GM12878 (cell line): Measurements from ENCODE around the gene LARP6. TPM values are rescaled to one million over a fixed set of nuclear protein-coding genes. Genes with fewer than 3 reads are reported as not detected.

Experiments
- ATAC-seq: fragments of 200-7000 bp; cut with Tn5 transposase; 3 replicates; pipeline ENCODE4 v1.9.1; 2020; ENCODE audit warnings: mild to moderate bottlenecking, moderate library complexity
- BruUV-seq: library from RNA; stranded (reverse); fragments of 400-500 nt; replicated peaks from 2 replicates; lab custom pipeline; 2021; lab: Mats Ljungman, UMichigan
- CTCF ChIA-PET: fragments of 300-600 bp; sonication (Branson Sonifier 250); formaldehyde crosslinking; extraction: SDS; loops from one replicate; lab custom pipeline; 2021; ENCODE audit warnings: inconsistent platforms; lab: Yijun Ruan, JAX
- POLR2A ChIA-PET: fragments of 350-600 bp; formaldehyde crosslinking; extraction: SDS; loops from one replicate; lab custom pipeline; 2021; ENCODE audit warnings: inconsistent platforms; lab: Charles Lee
- RAD21 ChIA-PET: fragments of 300-600 bp; sonication (Branson Sonifier 250); formaldehyde crosslinking; loops from one replicate; lab custom pipeline; 2023; ENCODE audit warnings: antibody characterized with exemption; ENCODE audit not compliant: unreplicated experiment; lab: Charles Lee
- SMC1A ChIA-PET: fragments of 300-600 bp; sonication (Branson Sonifier 250); formaldehyde crosslinking; loops from one replicate; lab custom pipeline; 2023; ENCODE audit not compliant: unreplicated experiment, uncharacterized antibody; lab: Charles Lee
- DNase-seq: peaks from one replicate; pipeline ENCODE4 v3.0.0-alpha.2; 2011; ENCODE audit warnings: low read depth, low spot score
- FAIRE-seq: peaks from 3 replicates; lab custom pipeline; 2011; peaks lifted over from hg19 to GRCh38; lab: Jason Lieb, UNC
- H2AFZ ChIP-seq: 2 replicates; pipeline ENCODE4 v1.6.0; 2011; ENCODE audit warnings: low read depth, low read length, control low read depth; ENCODE audit not compliant: control insufficient read depth
- H3K27ac ChIP-seq: 2 replicates; pipeline ENCODE4 v1.5.1; 2011; ENCODE audit warnings: control low read depth; ENCODE audit not compliant: control insufficient read depth, insufficient read depth
- H3K27me3 ChIP-seq, 2 experiments: replicated peaks in 1 of 2; 2 replicates each; pipeline versions ENCODE4 v1.6.0 to v1.6.1; 2011; ENCODE audit warnings: low read length in 1 of 2; ENCODE audit not compliant: control insufficient read depth in 2 of 2, insufficient read depth in 2 of 2
- H3K36me3 ChIP-seq, 2 experiments: 2 replicates each; pipeline ENCODE4 v1.5.1; 2011; ENCODE audit warnings: low read length in 1 of 2; ENCODE audit not compliant: control insufficient read depth in 2 of 2, insufficient read depth in 2 of 2
- H3K4me1 ChIP-seq: 2 replicates; pipeline ENCODE4 v1.6.1; 2011; ENCODE audit warnings: mild to moderate bottlenecking, low read length, moderate library complexity, mixed read lengths; ENCODE audit not compliant: control insufficient read depth, insufficient read depth
- H3K4me2 ChIP-seq: 2 replicates; pipeline ENCODE4 v1.6.0; 2011; ENCODE audit warnings: control low read depth; ENCODE audit not compliant: control insufficient read depth, insufficient read depth
- H3K4me3 ChIP-seq: fragments of 200-600 bp; sonication (generic); 2 replicates; pipeline ENCODE4 v1.5.1; 2016
- H3K79me2 ChIP-seq: 2 replicates; pipeline ENCODE4 v1.6.0; 2011; ENCODE audit warnings: low read length; ENCODE audit not compliant: control insufficient read depth, insufficient read depth
- H3K9ac ChIP-seq: 2 replicates; pipeline ENCODE4 v1.8.0; 2011; ENCODE audit warnings: low read length, control low read depth, mixed read lengths; ENCODE audit not compliant: control insufficient read depth, insufficient read depth
- H3K9me3 ChIP-seq: replicated peaks from 3 replicates; pipeline ENCODE4 v1.5.1; 2011; ENCODE audit warnings: mild to moderate bottlenecking, low read length; ENCODE audit not compliant: control insufficient read depth, insufficient read depth
- H4K20me1 ChIP-seq: 2 replicates; pipeline ENCODE4 v1.6.0; 2011; ENCODE audit not compliant: control insufficient read depth, insufficient read depth
- EED ChIP-seq: sonication (generic); IDR thresholded peaks from 2 replicates; pipeline ENCODE4 v1.6.1; 2016; ENCODE audit warnings: antibody characterized with exemption, low read depth
- ESRRA ChIP-seq: IDR thresholded peaks from 2 replicates; pipeline ENCODE4 v1.6.1; 2012; ENCODE audit warnings: mild to moderate bottlenecking, low read length, improper control_type of control experiment
- JUND ChIP-seq: IDR thresholded peaks from 2 replicates; pipeline ENCODE4 v1.6.1; 2012; ENCODE audit warnings: low read depth, mild to moderate bottlenecking, low read length, improper control_type of control experiment, moderate library complexity
- MEF2A ChIP-seq: IDR thresholded peaks from 2 replicates; pipeline ENCODE4 v1.6.1; 2011; ENCODE audit warnings: low read depth, mild to moderate bottlenecking, low read length, moderate library complexity; ENCODE audit not compliant: insufficient read depth
- NBN ChIP-seq: fragments of 450-650 bp; IDR thresholded peaks from 2 replicates; pipeline ENCODE4 v1.6.1; 2016
- NFYA ChIP-seq: IDR thresholded peaks from 2 replicates; pipeline ENCODE4 v1.6.1; 2011; ENCODE audit warnings: low read depth, mild to moderate bottlenecking, low read length, improper control_type of control experiment, borderline replicate concordance
- NR2C1 ChIP-seq: fragments of 450-650 bp; IDR thresholded peaks from 2 replicates; pipeline ENCODE4 v1.6.1; 2017; ENCODE audit warnings: antibody characterized with exemption, mild to moderate bottlenecking, moderate library complexity
- RBBP5 ChIP-seq: fragments of 200-600 bp; sonication (generic); conservative IDR thresholded peaks from 2 replicates; pipeline ENCODE4 v1.6.1; 2016
- TCF12 ChIP-seq: IDR thresholded peaks from 2 replicates; pipeline ENCODE4 v1.6.1; 2011; ENCODE audit warnings: low read depth, mild to moderate bottlenecking, low read length
- ZBED1 ChIP-seq: IDR thresholded peaks from 2 replicates; pipeline ENCODE4 v1.6.1; 2016; ENCODE audit warnings: borderline replicate concordance
- WGBS: methylation state at CpG from one replicate; pipeline ENCODE4 v1.1.6; 2016; ENCODE audit warnings: low lambda C conversion rate; ENCODE audit not compliant: insufficient replicate concordance, insufficient coverage; ENCODE audit errors: missing lambda C conversion rate; 5-methylcytosine and 5-hydroxymethylcytosine counted together
- in situ Hi-C: fragments of 300-500 bp; cut with MboI; formaldehyde crosslinking; loops from 9 replicates; pipeline ENCODE4 v1.14.3; 2018; ENCODE audit warnings: mixed read lengths
- intact Hi-C: fragments of 100-400 bp; cut with micrococcal nuclease; formaldehyde crosslinking; loops from one replicate; pipeline ENCODE4 v1.14.2; 2022; ENCODE audit not compliant: unreplicated experiment
- polyA plus RNA-seq, 11 experiments: library from polyadenylated mRNA; depleted of rRNA in 4 of 11; unstranded in 6 of 11; stranded (reverse) in 5 of 11; fragments of >200 nt; fragmentation: Nextera tagmentation in 4 of 11; fragmentation: Illumina TruSeq in 1 of 11; extraction: Ambion mirVana in 4 of 11; extraction: Trizol in 1 of 11; gene quantifications; 1 replicate in 1 of 11; 2 replicates in 10 of 11; pipeline versions ENCODE4 v1.2.1 to v1.2.3, GENCODE V29; 2011 to 2016; ENCODE audit warnings: inconsistent platforms in 2 of 11, missing spikeins in 2 of 11, low read depth in 1 of 11
- total RNA-seq, 4 experiments: library from RNA; depleted of rRNA in 3 of 4; stranded (reverse); fragments of >200 nt in 3 of 4; fragmentation: Illumina TruSeq in 1 of 4; extraction: Trizol in 1 of 4; gene quantifications; 2 replicates each; pipeline versions ENCODE4 v1.2.1 to v1.2.3, GENCODE V29; 2013 to 2021
- TF ChIP-seq, protein P1 (sequence below): IDR thresholded peaks from 2 replicates; pipeline ENCODE4 v1.6.1; 2012; ENCODE audit warnings: low read depth, low read length, improper control_type of control experiment
- TF ChIP-seq, protein P2 (sequence below): fragments of 450-650 bp; IDR thresholded peaks from 2 replicates; pipeline ENCODE4 v1.6.1; 2016; ENCODE audit warnings: mild to moderate bottlenecking
- TF ChIP-seq, protein P3 (sequence below): IDR thresholded peaks from 2 replicates; pipeline ENCODE4 v1.6.1; 2011; ENCODE audit warnings: borderline replicate concordance, low read depth, mild to moderate bottlenecking, moderate library complexity, mixed read lengths, low read length; ENCODE audit not compliant: insufficient read depth; ENCODE audit errors: extremely low read length
- TF ChIP-seq, protein P4 (sequence below): fragments of 450-650 bp; IDR thresholded peaks from 2 replicates; pipeline ENCODE4 v1.6.1; 2014; ENCODE audit warnings: mild to moderate bottlenecking

LARP6 gene
- total and polyA plus RNA-seq, 10 of the 15 experiments (the other 5 are each of a cell fraction or from before 2014, with no cell fraction given): 0.74 to 14.6 (median 3.9) TPM

DNA sequence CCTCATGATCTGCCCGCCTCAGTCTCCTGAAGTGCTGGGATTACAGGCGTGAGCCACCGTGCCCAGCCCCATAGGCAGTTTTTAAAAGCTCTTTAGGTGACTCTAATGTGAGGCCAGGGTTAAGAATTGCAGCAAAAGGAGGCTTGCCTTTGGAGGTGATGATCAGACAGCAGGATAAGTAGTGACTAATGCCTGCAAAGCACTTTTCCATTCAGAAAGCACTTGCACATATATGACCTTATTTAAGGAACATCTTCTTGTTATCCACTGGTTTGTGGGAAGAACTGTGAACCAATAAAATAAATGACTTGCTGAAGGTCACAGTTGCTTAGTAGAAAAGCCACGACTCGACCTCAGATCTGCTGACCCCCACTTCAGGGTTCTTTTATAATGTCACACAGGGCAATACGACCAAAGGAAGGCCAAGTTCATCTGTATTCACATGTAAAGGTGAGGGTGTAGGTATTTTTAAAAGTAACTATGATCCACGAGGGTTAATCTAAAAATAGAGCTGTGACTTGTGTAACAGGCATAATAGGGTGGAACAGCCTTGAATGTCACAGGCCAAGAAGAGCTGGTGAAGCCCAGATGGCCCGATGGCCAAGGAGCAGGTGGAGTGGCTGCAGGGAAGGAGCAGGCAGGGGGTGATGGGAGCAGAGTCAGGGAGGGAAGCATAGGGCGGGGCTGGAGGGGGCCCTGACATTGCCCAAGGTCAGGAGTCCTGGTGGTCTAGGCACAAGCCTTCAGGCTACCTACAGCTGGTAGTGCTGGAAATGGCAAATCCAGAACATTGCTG, 24.4 kb downstream of the LARP6 start:
- CTCF ChIA-PET: no interaction called here
- no peak for DNase-seq
- no peak for ATAC-seq
- TF ChIP-seq EED (no peak), TCF12 (no peak), RBBP5 (no peak), MEF2A (no peak)
- TF ChIP-seq, protein P1, sequence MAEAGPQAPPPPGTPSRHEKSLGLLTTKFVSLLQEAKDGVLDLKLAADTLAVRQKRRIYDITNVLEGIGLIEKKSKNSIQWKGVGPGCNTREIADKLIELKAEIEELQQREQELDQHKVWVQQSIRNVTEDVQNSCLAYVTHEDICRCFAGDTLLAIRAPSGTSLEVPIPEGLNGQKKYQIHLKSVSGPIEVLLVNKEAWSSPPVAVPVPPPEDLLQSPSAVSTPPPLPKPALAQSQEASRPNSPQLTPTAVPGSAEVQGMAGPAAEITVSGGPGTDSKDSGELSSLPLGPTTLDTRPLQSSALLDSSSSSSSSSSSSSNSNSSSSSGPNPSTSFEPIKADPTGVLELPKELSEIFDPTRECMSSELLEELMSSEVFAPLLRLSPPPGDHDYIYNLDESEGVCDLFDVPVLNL: no peak
- H3K79me2 ChIP-seq: no peaks in the 10 kb centered on the region
- H3K9ac ChIP-seq: no peak overlapping the region
- 15% methylated on average over 9 of the region's 9 CpGs for WGBS
- SMC1A ChIA-PET: no interaction called here
- no peak overlapping the region for H3K4me2 ChIP-seq
- intact Hi-C loops (no loop called here), in situ Hi-C loops (loop anchor here (5.0 kb wide), 1 partner anchor 613 kb away; no protein-coding TSS in a partner anchor)
- H3K27me3 ChIP-seq: no peaks in the 10 kb centered on the region
- no peaks in the 10 kb centered on the region for H3K4me1 ChIP-seq
- H3K36me3 ChIP-seq: no peaks in the 10 kb centered on the region
- no peak overlapping the region for H3K27ac ChIP-seq
- no peak for FAIRE-seq
- RAD21 ChIA-PET: no interaction called here
- no peaks in the 10 kb centered on the region for H3K9me3 ChIP-seq
- H2AFZ ChIP-seq: no peak overlapping the region
- POLR2A ChIA-PET: no interaction called here
- H3K4me3 ChIP-seq: no peak overlapping the region
- H4K20me1 ChIP-seq: no peaks in the 10 kb centered on the region
- no TSS peak for BruUV-seq

DNA sequence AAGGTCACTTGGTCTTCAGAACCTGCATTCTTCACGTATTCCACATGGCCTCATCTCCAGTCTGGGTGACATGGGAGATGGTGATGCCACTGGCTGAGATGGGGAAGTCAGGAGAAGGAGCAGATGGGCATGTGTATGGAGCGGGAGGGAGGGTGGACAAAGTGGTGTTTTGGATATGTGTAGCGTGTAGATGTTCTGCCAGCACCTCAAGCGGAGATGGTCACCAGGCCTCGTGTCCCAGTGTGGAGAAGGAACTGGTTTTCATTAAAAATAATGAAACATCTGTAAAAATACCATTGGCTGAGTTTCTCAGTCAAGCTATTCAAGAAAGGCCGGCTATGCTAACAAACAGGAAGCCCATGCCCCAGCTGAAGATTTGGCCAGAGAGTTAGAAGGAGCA, 26.2 kb downstream of the LARP6 start:
- ChIA-PET RAD21 (no interaction called here), POLR2A (no interaction called here), SMC1A (no interaction called here), CTCF (no interaction called here)
- in situ Hi-C loops (loop anchor here (5.0 kb wide), 1 partner anchor 615 kb away; no protein-coding TSS in a partner anchor), intact Hi-C loops (no loop called here)
- no peaks in the 10 kb centered on the region for H3K36me3 ChIP-seq
- H3K9me3 ChIP-seq: no peaks in the 10 kb centered on the region
- H3K9ac ChIP-seq: no peak overlapping the region
- no peak overlapping the region for H2AFZ ChIP-seq
- no peak overlapping the region for H3K27ac ChIP-seq
- no peak overlapping the region for H3K4me3 ChIP-seq
- FAIRE-seq: no peak
- ATAC-seq: no peak
- H3K4me1 ChIP-seq: no peaks in the 10 kb centered on the region
- no TSS peak for BruUV-seq
- H3K79me2 ChIP-seq: no peaks in the 10 kb centered on the region
- WGBS: 41% methylated on average over 6 of the region's 6 CpGs
- DNase-seq: no peak
- H4K20me1 ChIP-seq: no peaks in the 10 kb centered on the region
- no peaks in the 10 kb centered on the region for H3K27me3 ChIP-seq
- H3K4me2 ChIP-seq: no peak overlapping the region
- TF ChIP-seq NBN (no peak), NFYA (no peak), ZBED1 (no peak), JUND (no peak), ESRRA (no peak), NR2C1 (no peak)
- TF ChIP-seq, protein P2, sequence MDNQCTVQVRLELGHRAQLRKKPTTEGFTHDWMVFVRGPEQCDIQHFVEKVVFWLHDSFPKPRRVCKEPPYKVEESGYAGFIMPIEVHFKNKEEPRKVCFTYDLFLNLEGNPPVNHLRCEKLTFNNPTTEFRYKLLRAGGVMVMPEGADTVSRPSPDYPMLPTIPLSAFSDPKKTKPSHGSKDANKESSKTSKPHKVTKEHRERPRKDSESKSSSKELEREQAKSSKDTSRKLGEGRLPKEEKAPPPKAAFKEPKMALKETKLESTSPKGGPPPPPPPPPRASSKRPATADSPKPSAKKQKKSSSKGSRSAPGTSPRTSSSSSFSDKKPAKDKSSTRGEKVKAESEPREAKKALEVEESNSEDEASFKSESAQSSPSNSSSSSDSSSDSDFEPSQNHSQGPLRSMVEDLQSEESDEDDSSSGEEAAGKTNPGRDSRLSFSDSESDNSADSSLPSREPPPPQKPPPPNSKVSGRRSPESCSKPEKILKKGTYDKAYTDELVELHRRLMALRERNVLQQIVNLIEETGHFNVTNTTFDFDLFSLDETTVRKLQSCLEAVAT: no peak
- TF ChIP-seq, protein P3, sequence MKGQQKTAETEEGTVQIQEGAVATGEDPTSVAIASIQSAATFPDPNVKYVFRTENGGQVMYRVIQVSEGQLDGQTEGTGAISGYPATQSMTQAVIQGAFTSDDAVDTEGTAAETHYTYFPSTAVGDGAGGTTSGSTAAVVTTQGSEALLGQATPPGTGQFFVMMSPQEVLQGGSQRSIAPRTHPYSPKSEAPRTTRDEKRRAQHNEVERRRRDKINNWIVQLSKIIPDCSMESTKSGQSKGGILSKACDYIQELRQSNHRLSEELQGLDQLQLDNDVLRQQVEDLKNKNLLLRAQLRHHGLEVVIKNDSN: no peak
- TF ChIP-seq, protein P4, sequence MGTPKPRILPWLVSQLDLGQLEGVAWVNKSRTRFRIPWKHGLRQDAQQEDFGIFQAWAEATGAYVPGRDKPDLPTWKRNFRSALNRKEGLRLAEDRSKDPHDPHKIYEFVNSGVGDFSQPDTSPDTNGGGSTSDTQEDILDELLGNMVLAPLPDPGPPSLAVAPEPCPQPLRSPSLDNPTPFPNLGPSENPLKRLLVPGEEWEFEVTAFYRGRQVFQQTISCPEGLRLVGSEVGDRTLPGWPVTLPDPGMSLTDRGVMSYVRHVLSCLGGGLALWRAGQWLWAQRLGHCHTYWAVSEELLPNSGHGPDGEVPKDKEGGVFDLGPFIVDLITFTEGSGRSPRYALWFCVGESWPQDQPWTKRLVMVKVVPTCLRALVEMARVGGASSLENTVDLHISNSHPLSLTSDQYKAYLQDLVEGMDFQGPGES: no peak
